Activated CD4-positive, CD25-positive, alpha-beta regulatory T cell treated with anti-CD3 and anti-CD28 coated beads, Interleukin-2, amount 50 U/mL, for 16 hours (primary cell): ENCODE results near the gene NR2F2.

Experiments used
- DNase-seq: peaks from one replicate; pipeline ENCODE4 v3.0.0-alpha.2; 2020; ENCODE audit warnings: low read depth, low spot score

The NR2F2 gene

GRCh38 chr15:96352604-96353405 lies 22.3 kb downstream of the NR2F2 start:
- no peak for DNase-seq

- no peak for DNase-seq
Observed at GRCh38 chr15:96353416-96353929, 23.0 kb downstream of the NR2F2 start.

GRCh38 chr15:96353930-96354730 lies 23.6 kb downstream of the NR2F2 start:
- no peak for DNase-seq

GRCh38 chr15:96354731-96355567 lies 24.4 kb downstream of the NR2F2 start:
- DNase-seq = no peak

- no peak for DNase-seq
Observed at GRCh38 chr15:96355568-96356187, 25.2 kb downstream of the NR2F2 start.

GRCh38 chr15:96356494-96357455 lies 26.3 kb downstream of the NR2F2 start:
- peak; percentile 27 for DNase-seq

GRCh38 chr15:96358001-96358801 lies 27.7 kb downstream of the NR2F2 start:
- no peak for DNase-seq

- no peak for DNase-seq
Observed at GRCh38 chr15:96358821-96359615, 28.5 kb downstream of the NR2F2 start.

GRCh38 chr15:96359616-96360521 lies 29.4 kb downstream of the NR2F2 start:
- no peak for DNase-seq

- no peak for DNase-seq
Observed at GRCh38 chr15:96360581-96361308, 30.2 kb downstream of the NR2F2 start.

- DNase-seq = no peak
Observed at GRCh38 chr15:96361309-96362010, 31.0 kb downstream of the NR2F2 start.

- no peak for DNase-seq
Observed at GRCh38 chr15:96362011-96362754, 31.7 kb downstream of the NR2F2 start.

GRCh38 chr15:96362755-96363651 lies 32.5 kb downstream of the NR2F2 start:
- no peak for DNase-seq

- no peak for DNase-seq
Observed at GRCh38 chr15:96363707-96364106, 33.2 kb downstream of the NR2F2 start.
